SKM-1 (cell line): ENCODE data around the gene TCF7L2.

Experiments used
- DNase-seq: peaks from one replicate; lab custom pipeline; 2025; ENCODE audit not compliant: unreplicated experiment; lab: John Stamatoyannopoulos, UW

The TCF7L2 gene

DNA sequence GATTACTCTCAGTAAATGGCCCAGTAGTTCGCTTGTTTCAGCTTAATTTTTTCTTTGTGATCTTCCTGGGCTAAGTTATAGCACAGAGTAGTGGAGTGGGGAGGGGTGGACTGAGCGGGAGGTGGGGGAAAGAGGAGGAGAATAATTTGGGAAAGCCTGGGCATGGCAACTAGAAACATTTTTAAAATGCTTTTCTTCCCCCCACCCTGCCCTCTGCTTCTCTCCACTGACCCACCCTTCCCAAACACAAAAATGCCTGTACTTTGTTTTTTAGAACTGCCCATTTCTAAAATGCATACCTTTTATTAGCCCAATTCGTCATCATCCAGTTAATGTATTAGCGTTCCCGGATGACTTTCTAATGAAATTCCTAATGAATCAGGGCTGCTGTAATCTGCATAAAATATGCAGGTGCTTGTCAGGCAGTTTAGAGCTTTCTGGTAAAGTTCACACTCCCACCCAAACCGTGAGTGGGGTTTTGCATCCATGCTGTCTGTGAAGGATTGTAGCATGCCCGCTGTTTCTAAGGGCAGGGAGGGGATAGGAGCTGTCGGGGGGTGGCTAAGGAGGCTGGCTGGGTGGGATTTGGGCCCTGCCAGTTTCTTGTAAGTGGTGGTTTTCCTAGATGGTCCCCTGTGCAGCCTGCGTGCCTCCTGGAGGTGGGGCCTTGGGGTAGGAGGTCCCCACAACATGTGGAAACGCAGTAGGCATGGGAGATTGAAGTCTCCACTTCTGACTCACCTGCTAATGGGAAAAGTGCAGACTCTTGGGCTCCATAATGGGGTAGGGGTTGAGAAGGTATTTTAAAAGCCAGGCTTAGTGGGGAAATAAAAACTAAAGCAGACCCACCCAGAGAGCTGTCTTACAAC, 190.3 kb downstream of the TCF7L2 start:
- DNase-seq, result no peak

DNA sequence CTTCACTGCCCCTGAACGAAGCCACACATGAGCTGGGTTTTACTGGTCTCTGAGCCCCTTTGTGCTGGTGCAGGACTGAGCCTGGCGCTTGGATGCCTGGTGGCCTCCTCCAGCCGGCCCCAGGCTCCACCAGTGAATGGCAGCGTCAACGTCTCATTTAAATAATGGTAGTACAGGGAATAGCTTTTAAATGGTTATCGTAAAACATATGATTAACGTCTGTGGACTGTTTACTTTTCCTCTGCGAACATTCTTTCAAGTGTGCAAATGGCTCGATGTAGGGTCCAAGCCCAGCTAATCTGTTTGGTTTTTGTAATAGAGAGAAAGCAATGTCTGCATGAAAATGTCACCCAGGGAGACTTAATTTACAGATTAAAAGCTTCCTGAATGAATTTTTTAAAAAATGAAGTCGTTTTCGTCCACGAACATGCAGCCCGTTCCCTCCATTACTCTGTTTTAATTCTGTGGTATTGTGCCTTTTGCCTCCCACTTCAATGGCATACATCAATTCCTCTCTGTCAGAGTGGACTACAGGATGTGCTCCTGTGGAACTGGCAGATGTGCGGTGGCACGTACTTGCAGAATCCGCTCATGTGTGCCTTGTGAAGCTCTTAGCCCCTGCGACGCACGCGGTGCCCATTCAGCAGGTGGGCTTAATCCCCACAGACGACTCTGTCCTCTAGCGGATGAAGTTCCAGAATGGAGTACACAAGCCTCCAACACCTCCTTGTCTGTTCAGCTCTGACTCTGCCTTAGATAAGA, 192.7 kb downstream of the TCF7L2 start:
- no peak for DNase-seq

DNA sequence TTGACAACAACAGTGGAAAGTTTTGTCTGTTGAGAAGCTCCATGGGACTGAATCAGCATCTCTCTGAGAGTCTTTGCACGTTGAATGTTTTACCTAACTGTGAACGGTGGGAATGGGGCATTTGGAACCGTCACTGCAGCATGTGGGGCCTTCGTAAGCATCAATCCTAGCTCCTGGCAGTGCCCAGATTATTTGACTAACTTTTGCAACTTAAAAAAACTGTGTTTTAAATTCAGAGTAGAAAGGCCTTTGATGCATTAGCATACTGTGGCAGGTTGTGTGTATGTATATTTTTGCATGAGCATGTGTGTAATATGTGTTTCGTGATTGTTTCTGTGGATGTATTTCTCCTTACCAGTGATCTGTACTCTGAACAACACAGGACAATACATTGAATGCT, 194.5 kb downstream of the TCF7L2 start:
- no peak for DNase-seq

DNA sequence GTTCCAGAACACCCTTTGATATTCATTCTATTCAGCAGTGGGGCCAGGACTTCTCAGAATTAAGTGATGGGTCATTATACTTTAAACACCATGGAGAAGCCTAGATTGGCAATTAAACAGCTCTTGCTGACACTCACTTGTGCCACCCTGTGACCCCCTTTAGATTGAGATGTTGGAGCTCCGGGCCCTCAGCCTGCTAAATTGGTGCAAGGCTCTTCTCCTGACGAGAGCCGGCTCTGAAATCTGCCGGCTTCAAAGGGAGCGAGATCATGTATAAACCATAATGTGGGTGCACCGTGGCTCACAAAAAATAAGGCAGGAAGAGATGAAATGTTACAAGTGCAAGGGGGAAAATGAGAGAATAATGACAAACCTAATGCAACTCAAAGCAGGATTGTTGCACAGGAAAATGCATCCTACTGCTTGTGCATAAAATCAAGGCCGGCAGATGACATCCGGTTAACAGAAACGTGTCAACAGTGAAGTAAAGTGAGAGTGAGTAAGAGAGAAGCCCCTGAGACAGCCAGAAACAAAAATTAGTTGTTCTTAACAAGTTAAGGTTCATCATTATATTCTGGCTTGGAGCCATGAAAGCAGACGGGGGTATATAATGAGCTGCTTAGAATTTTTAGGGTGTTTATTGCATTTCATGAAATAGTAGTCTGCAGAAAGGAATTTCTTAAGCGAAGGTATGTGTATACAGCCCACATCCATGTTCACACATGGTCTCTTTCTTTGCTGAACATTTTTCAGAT, 198.2 kb downstream of the TCF7L2 start:
- no peak for DNase-seq

DNA sequence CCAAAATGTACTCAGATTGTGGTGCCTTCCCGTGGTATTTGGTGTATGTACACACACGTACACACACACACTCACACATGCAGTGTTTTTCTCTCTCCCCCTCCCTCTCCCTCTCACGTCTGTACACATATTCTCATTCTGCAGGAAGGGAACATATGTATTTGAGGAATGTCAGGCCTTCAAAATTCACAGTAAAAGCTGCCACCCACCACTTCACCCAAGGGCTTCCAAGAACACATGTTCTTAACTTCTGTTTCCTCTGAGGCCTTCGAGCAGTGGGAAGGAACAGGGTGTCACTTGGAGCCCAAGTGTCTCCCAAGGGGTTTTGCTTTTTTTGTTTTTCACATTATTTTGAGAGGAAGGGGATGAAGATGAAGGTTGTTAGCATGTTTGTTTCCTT, 198.9 kb downstream of the TCF7L2 start:
- no peak for DNase-seq

DNA sequence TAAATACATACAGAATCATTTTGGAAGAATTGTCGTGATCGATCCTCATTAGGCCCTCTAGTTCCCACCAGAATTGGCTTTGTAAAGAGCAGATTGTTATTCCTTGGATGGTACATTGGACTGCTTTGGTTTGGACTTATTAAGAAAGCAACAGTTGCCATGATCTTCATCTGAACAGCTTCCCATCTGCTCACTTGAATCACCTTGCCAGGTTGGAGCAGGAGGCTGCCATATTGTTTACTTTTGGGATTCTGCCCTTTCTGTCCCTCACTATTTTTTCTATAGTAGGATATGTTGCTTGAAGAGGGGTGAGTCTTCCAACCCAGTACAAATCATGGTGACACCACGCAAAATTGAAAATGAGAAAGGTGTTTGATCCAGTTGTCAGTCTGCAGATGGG, 199.6 kb downstream of the TCF7L2 start:
- no peak for DNase-seq

DNA sequence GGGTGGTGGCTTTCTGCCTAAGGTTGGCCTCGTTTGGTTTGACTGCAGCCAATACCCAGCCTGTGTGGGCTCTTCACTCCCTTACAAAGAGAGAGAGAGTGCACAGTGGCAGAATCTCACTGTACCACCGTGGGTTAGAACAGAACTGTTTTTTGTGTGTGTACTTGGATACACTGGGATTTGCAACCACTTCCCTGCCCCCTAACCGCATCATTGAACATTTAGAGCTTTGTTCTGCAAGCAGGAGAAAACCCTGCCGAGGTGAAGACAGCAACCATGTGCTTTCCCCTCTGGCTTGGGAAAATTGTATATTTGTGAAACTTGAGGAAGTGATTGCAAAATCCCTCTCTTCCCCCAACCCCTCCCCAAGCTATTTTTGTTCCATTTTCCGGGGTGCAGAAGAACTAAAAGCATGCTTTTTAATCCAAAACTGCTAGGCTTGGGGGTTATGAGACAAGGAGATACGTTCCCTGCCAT, 201.2 kb downstream of the TCF7L2 start:
- DNase-seq, result peak; percentile 83

DNA sequence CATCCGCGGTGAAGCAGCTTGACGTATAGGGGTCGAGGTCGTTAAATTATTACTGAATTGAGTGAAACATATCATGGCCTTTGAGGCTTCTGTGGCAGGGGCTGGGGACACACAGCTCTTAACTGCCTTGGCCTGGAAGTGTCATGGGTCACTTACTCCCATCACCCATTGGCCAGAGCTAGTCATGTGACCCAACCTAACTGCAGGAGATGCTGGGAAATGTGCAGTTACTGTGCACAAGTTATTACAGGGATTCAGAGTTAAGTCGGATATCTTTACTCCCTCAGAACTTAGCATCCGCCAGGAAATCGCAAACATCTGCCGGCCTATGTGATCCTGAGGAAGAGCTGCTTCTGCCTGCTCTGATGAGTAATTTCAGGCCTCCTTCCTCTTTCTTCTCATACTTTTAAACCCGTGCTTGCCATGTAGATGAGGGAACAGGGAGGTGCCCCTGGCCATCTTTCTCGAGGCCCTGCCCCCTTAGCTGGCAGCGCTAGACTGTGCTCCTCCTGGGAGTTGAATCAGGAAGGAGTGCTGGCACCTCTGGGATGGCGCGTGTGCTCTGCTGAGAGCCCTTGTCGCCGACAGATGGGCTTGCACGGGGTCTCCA, 203.6 kb downstream of the TCF7L2 start:
- no peak for DNase-seq

DNA sequence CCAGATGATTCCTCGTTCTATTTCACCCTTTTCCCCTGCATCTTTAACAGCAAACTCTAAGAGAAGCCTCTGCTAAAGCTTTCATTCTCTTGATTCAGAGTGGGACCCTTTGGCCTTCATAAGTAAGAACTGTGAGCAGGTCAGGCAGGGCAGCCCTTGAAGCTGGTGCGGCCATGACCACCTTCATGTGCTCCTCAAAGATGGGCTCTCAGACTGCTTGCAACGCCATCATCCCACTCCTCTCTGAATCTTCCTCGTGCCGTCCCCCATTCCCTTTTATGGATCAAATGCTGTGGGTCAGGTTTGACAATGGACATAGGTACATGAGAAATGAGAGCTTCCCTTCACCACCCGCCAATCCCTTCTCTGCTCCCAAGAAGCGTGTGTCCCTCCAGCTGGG, 207.4 kb downstream of the TCF7L2 start:
- DNase-seq, result no peak

DNA sequence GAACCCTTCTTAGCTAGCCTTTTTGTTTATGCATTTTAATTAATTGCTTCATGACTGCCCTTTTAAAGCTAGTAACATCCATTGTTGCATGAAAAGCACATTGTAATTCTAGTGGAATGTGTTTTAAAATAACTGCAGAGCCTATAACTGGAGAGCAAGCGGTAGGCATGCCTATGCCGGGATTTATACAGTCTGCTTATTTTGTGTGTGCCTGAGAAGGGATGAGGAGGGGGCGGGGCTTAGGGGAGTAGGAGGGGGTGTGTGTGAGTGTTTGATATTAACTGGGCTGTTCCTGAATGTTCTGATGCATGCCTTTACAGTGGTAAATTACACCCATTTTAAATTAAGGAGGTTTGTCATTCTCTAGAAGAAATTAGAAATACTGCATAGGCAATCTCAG, 208.1 kb downstream of the TCF7L2 start:
- no peak for DNase-seq

DNA sequence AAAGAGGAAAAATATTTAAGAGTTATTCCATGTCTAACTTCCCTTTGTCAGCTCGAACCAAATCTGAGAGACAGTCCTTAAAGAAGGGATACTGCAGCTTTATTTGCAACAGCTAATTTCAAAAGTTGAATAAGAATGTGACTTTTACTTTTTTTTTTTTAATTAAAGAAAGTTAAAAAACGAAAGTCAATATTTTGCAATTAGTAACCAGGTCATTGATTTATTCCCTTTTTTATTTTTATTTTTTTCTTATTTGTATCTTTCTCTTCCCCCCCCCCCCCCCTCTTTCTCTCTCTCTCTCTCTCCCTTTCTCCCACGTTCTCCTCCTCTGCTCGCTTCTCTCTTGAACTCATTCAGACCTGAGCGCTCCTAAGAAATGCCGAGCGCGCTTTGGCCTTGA, 209.5 kb downstream of the TCF7L2 start:
- no peak for DNase-seq

DNA sequence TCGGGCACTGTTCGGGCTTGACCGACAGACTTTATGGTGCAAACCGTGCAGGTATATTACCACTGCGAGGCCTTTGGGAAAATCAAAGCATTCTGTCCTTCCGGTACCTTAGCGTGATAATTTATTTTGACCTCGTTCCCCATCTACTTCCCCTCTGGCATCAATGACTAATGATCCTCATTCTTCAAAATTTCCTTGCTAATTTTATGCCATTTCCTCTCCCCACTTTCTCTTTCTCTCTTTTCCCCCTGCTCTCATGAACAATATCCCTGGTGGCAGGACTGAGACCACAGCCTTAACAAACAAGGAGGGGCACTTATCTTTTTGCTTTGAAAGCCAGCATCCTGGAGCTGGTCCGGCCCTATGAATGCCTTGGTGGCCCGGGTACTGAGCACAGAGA, 210.6 kb downstream of the TCF7L2 start:
- no peak for DNase-seq

DNA sequence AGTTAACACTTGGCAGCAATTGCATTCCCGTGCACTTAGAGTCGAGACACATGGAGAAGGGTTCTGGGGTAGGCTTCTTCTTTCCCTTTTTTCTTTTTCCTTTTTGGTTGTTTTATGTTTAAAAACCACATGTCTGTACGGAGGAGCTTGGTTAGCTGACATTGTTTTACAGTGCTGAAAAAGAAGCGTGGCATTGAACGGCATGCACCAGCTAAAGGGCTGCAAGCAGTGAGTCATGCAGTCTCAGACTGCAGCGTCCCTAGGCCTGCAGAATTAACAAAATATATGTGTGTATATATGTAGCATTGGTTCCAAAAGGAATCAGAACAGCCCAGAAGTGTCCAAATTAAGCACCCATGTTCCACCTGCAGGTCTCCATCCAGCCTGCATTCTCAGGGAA, 211.0 kb downstream of the TCF7L2 start:
- DNase-seq, result no peak

DNA sequence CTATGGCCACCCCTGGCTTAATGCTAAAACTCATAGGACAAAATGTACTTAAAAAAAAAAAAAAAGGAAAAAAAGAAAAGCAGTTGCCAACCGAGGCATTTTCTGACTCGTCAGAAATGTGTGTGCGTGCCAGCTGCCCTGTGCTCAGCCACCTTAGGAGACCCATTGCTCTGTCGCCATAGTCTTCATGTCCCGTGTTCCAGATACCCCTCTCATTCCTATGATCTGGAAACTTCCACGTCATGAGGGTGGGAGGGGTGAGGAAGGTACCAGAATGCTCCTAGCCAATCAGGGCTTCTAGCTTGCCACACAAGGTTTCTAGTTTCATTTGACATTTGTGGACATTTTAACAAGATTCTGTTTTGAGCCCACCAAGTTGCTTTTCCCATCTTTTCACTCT, 212.9 kb downstream of the TCF7L2 start:
- no peak for DNase-seq

DNA sequence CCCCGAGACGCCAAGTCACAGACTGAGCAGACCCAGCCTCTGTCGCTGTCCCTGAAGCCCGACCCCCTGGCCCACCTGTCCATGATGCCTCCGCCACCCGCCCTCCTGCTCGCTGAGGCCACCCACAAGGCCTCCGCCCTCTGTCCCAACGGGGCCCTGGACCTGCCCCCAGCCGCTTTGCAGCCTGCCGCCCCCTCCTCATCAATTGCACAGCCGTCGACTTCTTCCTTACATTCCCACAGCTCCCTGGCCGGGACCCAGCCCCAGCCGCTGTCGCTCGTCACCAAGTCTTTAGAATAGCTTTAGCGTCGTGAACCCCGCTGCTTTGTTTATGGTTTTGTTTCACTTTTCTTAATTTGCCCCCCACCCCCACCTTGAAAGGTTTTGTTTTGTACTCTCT, 215.6 kb downstream of the TCF7L2 start:
- no peak for DNase-seq

DNA sequence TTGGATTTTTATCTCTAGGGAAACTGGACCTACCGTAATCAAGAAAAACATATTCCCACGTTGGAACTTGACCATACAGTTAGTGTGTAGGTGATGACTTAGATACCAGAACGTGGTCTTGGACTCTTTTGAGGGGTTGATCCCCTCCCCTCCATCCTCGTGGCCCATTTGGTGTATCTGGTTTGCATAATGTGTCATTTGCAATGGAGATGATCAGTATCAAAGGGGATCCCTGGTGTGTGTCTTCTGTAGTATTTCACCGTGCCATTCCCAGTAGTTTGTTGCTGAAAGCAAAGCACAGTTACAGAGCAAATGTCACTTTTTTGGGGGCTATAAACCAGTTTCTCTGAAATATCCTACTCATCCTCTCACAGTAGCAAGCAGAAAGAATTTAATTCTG, 217.7 kb downstream of the TCF7L2 start:
- DNase-seq, result no peak

DNA sequence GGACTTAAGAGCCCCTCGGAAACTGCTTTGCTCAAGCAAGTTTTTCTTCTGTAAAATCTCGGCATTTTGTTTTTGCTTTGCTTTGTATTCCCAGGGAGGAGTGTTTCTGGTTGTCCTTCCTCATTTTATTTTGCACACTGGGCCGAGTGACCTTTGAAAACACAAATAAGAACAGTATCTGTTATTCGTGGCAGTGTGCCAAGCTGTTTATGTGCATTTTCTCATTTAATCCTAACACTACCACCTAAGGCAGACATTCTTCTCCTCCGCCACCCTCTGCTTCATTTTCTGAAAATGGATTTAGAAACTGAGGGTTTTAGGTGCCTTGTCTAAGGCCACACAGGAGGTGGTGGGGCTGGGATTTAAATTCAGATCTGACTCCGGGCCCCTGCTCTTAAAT, 218.5 kb downstream of the TCF7L2 start:
- DNase-seq, result no peak

DNA sequence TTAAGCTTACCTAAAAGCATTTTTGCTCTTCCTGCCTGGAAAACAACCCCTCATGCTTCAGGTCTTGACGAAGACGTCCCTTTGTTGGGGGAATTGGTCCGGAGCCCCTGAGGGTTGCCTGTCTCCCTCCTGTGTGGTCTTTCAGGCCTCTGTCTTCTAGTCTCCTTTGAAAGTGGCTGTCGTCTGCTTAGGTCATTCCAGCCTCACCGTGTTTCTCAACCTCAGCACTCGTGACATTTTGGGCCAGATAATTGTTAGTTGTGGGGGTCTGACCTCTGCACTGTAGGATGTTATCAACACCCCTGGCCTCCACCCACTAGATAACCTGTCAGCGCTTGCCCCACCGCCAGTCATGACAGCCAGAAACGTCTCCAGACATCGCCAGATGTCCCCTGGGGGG, 219.1 kb downstream of the TCF7L2 start:
- DNase-seq, result no peak

DNA sequence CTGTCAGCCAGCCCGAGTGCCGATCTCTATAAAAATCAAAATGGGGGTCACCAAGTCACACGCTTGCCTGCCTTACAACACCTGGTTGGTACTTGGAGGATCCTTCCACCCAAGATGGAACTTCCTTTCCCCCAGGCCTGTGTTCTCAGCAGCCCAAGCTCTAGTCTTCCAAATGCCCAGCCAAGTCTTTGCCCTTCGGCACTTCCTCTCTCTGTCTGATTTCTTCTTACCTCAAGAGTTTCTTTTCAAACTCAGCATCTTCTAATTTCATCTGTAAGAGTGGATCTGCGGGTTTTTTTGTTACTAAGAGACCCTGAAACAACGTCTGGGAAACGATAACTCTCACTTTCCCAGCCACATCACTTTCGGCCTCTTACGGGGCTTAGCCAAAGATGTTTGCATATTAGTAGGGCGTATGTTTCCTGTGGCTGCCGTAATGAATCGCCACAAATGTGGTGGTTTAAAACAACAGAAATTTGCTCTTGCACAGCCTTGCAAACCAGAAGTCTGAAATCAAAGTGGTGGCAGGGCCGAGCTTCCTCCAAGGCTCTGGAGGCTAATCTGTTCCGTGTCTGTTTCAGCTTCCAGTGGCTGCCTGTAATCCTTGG, 219.9 kb downstream of the TCF7L2 start:
- DNase-seq, result no peak

DNA sequence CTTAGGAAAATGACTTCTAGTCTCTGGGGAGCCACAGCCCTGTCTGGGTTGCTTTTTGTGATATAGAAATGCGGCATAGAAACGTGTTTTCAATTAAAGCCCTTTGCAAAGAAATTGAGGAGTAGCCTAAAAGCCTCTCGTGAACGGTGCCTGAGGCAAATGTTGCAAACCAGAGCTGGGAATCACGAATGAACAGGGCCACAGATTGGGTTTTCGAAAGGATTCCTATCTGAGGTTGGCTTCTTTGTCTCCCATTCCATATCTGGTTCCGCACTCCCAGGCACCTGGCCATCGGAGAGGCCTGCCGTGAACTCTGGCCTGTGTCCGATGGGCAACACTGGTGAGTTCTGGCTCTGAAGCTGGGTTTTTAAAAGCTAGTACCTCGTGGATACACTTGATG, 221.6 kb downstream of the TCF7L2 start:
- no peak for DNase-seq

DNA sequence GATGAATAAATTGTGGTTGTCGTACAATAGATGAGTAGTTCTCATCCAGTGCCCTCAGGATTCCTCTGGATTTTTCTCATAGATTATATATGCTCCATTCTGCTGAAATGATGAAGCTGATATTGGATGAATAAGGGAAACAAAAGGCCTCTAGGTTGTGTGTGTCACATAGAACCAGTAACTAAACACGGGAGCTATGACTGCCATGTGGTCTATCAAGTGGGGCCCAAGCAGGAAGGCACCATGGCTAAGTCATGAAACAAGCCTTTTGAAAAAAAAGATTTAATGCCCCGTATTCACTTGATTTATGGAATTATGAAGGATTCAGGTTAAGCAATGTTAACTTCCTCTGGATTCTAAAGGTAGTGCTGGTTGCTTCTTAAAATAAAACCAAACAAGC, 225.1 kb downstream of the TCF7L2 start:
- DNase-seq, result no peak
